Omental fat pad (tissue), 4 donors: ENCODE measurements around the gene TCF7L2. TPM values are rescaled to one million over a fixed set of nuclear protein-coding genes. Genes with fewer than 3 reads are reported as not detected.

Source experiments
- ATAC-seq: fragments of 150-250 bp; one replicate; pipeline ENCODE4 v1.9.1; 2016; ENCODE audit warnings: mild to moderate bottlenecking, moderate library complexity; ENCODE audit not compliant: low FRiP score
- DNase-seq: peaks from one replicate; pipeline ENCODE4 v3.0.0-alpha.2; 2019; ENCODE audit warnings: low spot score
- CTCF ChIP-seq, 3 donors: fragments of 450-650 bp; IDR thresholded peaks; one replicate each; pipeline ENCODE4 v1.5.1; 2016 to 2017; ENCODE audit warnings: antibody characterized with exemption in 3 of 3, mild to moderate bottlenecking in 3 of 3, moderate library complexity in 2 of 3
- total RNA-seq, 4 donors: library from RNA; depleted of rRNA; stranded (reverse); fragments of >200 nt; gene quantifications; one replicate each; pipeline ENCODE4 v1.1.0, GENCODE V29; 2016

The TCF7L2 gene
- total RNA-seq, 4 donors from 2014 or later = 22.5 to 30.6 (median 28.5) TPM

GRCh38 chr10:112946649-112947048 is 3.4 kb upstream of the TCF7L2 start:
- no peak for DNase-seq
- no peak for ATAC-seq
- TF ChIP-seq CTCF (IDR thresholded peaks at IDR 0.05) = no peak

GRCh38 chr10:112948196-112948595 is 1.9 kb upstream of the TCF7L2 start:
- ATAC-seq (no peak), DNase-seq (no peak)
- no peak for TF ChIP-seq CTCF (IDR thresholded peaks at IDR 0.05)

GRCh38 chr10:112949143-112949823 is 764 bp upstream of the TCF7L2 start:
- DNase-seq (no peak), ATAC-seq (peak; percentile 24)
- TF ChIP-seq CTCF (IDR thresholded peaks at IDR 0.05) = no peak

GRCh38 chr10:112950714-112951358 is 789 bp downstream of the TCF7L2 start:
- ATAC-seq (no peak), DNase-seq (no peak)
- no peak for TF ChIP-seq CTCF (IDR thresholded peaks at IDR 0.05)

- peak; percentile 60 for DNase-seq
- no peak for TF ChIP-seq CTCF (IDR thresholded peaks at IDR 0.05)
- peak; percentile 31 for ATAC-seq
Observed at GRCh38 chr10:112951359-112952281, 1.6 kb downstream of the TCF7L2 start.

- no peak for DNase-seq
- ATAC-seq = no peak
- no peak for TF ChIP-seq CTCF (IDR thresholded peaks at IDR 0.05)
Observed at GRCh38 chr10:112952282-112953173, 2.5 kb downstream of the TCF7L2 start.
